Spleen (tissue), 7 donors: Measurements from ENCODE around the gene EEF2K.

ENCODE experiments used
- POLR2A ChIP-seq, 3 donors: fragments of 450-650 bp; IDR thresholded peaks; one replicate each; pipeline ENCODE4 v1.5.1; 2017; ENCODE audit warnings: antibody characterized with exemption in 3 of 3, mild to moderate bottlenecking in 1 of 3
- POLR2AphosphoS5 ChIP-seq, 3 donors: sonication (generic); formaldehyde crosslinking; IDR thresholded peaks; one replicate each; pipeline ENCODE4 v1.5.1; 2017; ENCODE audit warnings: antibody characterized with exemption in 3 of 3
- TF ChIP-seq, protein P1 (sequence below), 11 experiments: fragments of 200-600 bp in 7 of 11; fragments of 450-650 bp in 4 of 11; sonication (generic) in 4 of 11; IDR thresholded peaks in 8 of 11; conservative IDR thresholded peaks in 3 of 11; 1 replicate in 7 of 11; 2 replicates in 4 of 11; pipeline versions ENCODE4 v1.4.0 to v1.8.0; 2016 to 2021; ENCODE audit warnings: antibody characterized with exemption in 11 of 11, inconsistent platforms in 4 of 11, mild to moderate bottlenecking in 1 of 11
- donor health status: DM: no; HTN: no; CAD: no; lungs with moderate emphysema.
- donor health status: DM: no; HTN: no; CAD: no.
- donor health status: DM: no; HTN: no; CAD: no.

- TF ChIP-seq, protein P1, sequence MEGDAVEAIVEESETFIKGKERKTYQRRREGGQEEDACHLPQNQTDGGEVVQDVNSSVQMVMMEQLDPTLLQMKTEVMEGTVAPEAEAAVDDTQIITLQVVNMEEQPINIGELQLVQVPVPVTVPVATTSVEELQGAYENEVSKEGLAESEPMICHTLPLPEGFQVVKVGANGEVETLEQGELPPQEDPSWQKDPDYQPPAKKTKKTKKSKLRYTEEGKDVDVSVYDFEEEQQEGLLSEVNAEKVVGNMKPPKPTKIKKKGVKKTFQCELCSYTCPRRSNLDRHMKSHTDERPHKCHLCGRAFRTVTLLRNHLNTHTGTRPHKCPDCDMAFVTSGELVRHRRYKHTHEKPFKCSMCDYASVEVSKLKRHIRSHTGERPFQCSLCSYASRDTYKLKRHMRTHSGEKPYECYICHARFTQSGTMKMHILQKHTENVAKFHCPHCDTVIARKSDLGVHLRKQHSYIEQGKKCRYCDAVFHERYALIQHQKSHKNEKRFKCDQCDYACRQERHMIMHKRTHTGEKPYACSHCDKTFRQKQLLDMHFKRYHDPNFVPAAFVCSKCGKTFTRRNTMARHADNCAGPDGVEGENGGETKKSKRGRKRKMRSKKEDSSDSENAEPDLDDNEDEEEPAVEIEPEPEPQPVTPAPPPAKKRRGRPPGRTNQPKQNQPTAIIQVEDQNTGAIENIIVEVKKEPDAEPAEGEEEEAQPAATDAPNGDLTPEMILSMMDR (IDR thresholded peaks at IDR 0.05 in 8 of 11, conservative IDR thresholded peaks at IDR 0.05 in 3 of 11), result no peak
- no peak for TF ChIP-seq POLR2A (IDR thresholded peaks at IDR 0.05)
- peak in 2 of 3 donors; percentile 57 to 64 for TF ChIP-seq POLR2AphosphoS5 (IDR thresholded peaks at IDR 0.05)
Observed at GRCh38 chr16:22220069-22220440, 14.0 kb downstream of the EEF2K start.
